Tibial artery (tissue), 4 donors: ENCODE measurements around the gene SLC5A12.

Source experiments
- DNase-seq, 2 donors: peaks; one replicate each; pipeline ENCODE4 v3.0.0-alpha.2; 2019
- H3K27ac ChIP-seq, 2 donors: fragments of 200-600 bp; sonication (generic) in 1 of 2; 1 replicate in 1 of 2; 2 replicates in 1 of 2; pipeline ENCODE4 v1.5.1; 2018 to 2019; ENCODE audit warnings: mild to moderate bottlenecking in 1 of 2
- H3K27me3 ChIP-seq, 2 donors: fragments of 200-600 bp; sonication (generic) in 1 of 2; one replicate each; pipeline versions ENCODE4 v1.5.1 to v1.6.0; 2016 to 2019
- H3K36me3 ChIP-seq, 3 donors: fragments of 200-600 bp; sonication (generic) in 2 of 3; one replicate each; pipeline ENCODE4 v1.5.1; 2016 to 2019; ENCODE audit warnings: mild to moderate bottlenecking in 2 of 3
- H3K4me1 ChIP-seq, 4 donors: fragments of 200-600 bp; sonication (generic) in 2 of 4; 1 replicate in 3 of 4; 2 replicates in 1 of 4; pipeline ENCODE4 v1.5.1; 2016 to 2019
- H3K4me3 ChIP-seq, 2 donors: fragments of 200-600 bp; sonication (generic) in 1 of 2; 1 replicate in 1 of 2; 2 replicates in 1 of 2; pipeline ENCODE4 v1.5.1; 2018 to 2019; ENCODE audit warnings: mild to moderate bottlenecking in 2 of 2
- H3K9me3 ChIP-seq, 3 donors: fragments of 200-600 bp; sonication (generic) in 1 of 3; one replicate each; pipeline ENCODE4 v1.5.1; 2016 to 2019
- CTCF ChIP-seq, 2 experiments: fragments of 200-600 bp in 1 of 2; fragments of 450-650 bp in 1 of 2; IDR thresholded peaks; one replicate each; pipeline ENCODE4 v1.5.1; 2017 to 2019; ENCODE audit warnings: antibody characterized with exemption in 2 of 2, mild to moderate bottlenecking in 1 of 2, moderate library complexity in 1 of 2
- intact Hi-C: fragments of 100-400 bp; cut with DNase I; formaldehyde crosslinking; loops from one replicate; pipeline ENCODE4 v1.15.0; 2023; ENCODE audit warnings: low total_unique reads

Gene SLC5A12

GRCh38 chr11:26710489-26710888, 11.4 kb downstream of the SLC5A12 start:
- no peak overlapping the region for H3K4me3 ChIP-seq
- intact Hi-C loops: no loop called here
- no peak for DNase-seq
- TF ChIP-seq CTCF (IDR thresholded peaks at IDR 0.05): no peak
- H3K27me3 ChIP-seq: no peaks in the 10 kb centered on the region
- no peaks in the 10 kb centered on the region for H3K9me3 ChIP-seq
- no peaks in the 10 kb centered on the region for H3K4me1 ChIP-seq
- H3K27ac ChIP-seq: no peak overlapping the region
- H3K36me3 ChIP-seq: no peaks in the 10 kb centered on the region

DNA sequence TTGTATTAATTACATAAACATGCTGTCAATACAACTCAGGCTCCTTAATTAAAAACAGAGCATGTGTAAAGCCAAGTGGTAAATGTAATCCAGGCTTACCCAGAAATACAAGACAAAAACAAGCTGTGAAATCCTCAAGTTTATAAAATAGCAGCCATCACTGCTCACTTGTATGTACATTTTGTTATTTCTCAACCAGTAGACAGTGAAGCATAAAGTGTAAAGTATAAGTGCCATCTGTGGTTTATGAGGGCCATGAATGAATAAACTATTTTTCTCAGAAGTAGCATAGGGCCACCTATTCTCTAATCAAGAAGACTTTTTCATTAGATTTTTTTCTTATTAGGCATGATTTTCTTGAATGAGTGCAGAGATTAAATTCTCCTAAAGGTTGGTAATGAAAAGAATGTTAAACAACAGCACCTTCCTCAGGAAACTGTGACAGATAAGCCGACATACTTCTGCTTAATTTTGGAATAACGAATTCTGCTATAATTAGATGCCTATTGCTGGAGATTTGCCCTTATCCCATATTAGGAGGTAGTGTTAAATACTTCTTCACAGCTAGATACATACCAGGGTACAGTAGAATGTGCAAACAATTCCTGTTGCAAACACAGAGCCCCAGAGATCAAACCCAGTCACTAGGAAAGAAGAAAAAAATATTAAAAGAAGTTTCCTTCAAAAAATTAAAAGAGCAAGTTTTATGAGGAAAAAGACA, 13.0 kb downstream of the SLC5A12 start:
- no peak for DNase-seq

GRCh38 chr11:26706181-26706580, 15.7 kb downstream of the SLC5A12 start:
- no peak for TF ChIP-seq CTCF (IDR thresholded peaks at IDR 0.05)
- intact Hi-C loops: no loop called here
- H3K9me3 ChIP-seq: no peaks in the 10 kb centered on the region
- no peaks in the 10 kb centered on the region for H3K36me3 ChIP-seq
- DNase-seq: no peak
- no peaks in the 10 kb centered on the region for H3K4me1 ChIP-seq
- no peaks in the 10 kb centered on the region for H3K27me3 ChIP-seq
- H3K4me3 ChIP-seq: no peak overlapping the region
- H3K27ac ChIP-seq: no peak overlapping the region

More for the DNA sequence above, 13.0 kb downstream of the SLC5A12 start:
- H3K9me3 ChIP-seq: no peaks in the 10 kb centered on the region
- no peak overlapping the region for H3K27ac ChIP-seq
- H3K27me3 ChIP-seq: no peaks in the 10 kb centered on the region
- intact Hi-C loops: no loop called here
- no peak for TF ChIP-seq CTCF (IDR thresholded peaks at IDR 0.05)
- no peaks in the 10 kb centered on the region for H3K4me1 ChIP-seq
- H3K4me3 ChIP-seq: no peak overlapping the region
- H3K36me3 ChIP-seq: no peaks in the 10 kb centered on the region

DNA sequence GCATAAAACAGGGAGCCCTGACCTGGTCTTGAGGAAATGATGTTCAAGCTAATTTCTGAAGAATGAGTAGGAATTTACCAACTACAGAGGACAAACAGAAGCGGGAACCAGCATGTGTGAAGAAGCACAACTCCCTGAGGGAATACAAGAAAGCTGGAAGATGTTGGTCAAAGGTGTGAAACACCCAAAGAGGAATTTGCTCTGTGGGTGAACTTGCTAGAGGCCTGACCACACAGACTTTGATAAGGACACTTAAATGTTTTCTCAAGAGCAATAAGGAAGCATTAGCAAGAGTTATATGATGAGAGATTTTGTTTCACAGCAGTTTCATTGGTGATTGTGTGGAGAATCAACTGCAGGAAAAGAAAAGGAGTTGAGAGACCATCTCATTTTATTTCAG, 17.6 kb downstream of the SLC5A12 start:
- no peak overlapping the region for H3K27ac ChIP-seq
- H3K4me3 ChIP-seq: no peak overlapping the region
- no peaks in the 10 kb centered on the region for H3K36me3 ChIP-seq
- no peaks in the 10 kb centered on the region for H3K27me3 ChIP-seq
- H3K4me1 ChIP-seq: no peaks in the 10 kb centered on the region
- H3K9me3 ChIP-seq: no peaks in the 10 kb centered on the region
- intact Hi-C loops: no loop called here
- DNase-seq: no peak
- no peak for TF ChIP-seq CTCF (IDR thresholded peaks at IDR 0.05)

- Histone ChIP-seq H3K4me3 (no peak overlapping the region), H3K9me3 (no peaks in the 10 kb centered on the region), H3K27me3 (no peaks in the 10 kb centered on the region), H3K4me1 (no peaks in the 10 kb centered on the region), H3K36me3 (no peaks in the 10 kb centered on the region), H3K27ac (no peak overlapping the region)
- no peak for TF ChIP-seq CTCF (IDR thresholded peaks at IDR 0.05)
- intact Hi-C loops: no loop called here
- no peak for DNase-seq
These were observed 18.3 kb downstream of the SLC5A12 start for GRCh38 chr11:26703411-26704191.
